Measurements from ENCODE around the gene OLFM1.
"Not testable (repeated sequence)": the region's sequence is repeated elsewhere in the genome, so short reads cannot be mapped to it uniquely, and the experiment has no call there.

The OLFM1 gene

GRCh38 chr9:135157856-135158563, 70.5 kb downstream of the OLFM1 start:
- no peak for FAIRE-seq

GRCh38 chr9:135158564-135158937, 71.1 kb downstream of the OLFM1 start:
- no peak for FAIRE-seq

- no peak for FAIRE-seq
These were observed 72.3 kb downstream of the OLFM1 start for GRCh38 chr9:135159801-135160200.

GRCh38 chr9:135160862-135161261, 73.4 kb downstream of the OLFM1 start:
- FAIRE-seq, result no peak

GRCh38 chr9:135162599-135162998, 75.1 kb downstream of the OLFM1 start:
- FAIRE-seq, result not testable (repeated sequence)

- FAIRE-seq, result no peak
These were observed 75.7 kb downstream of the OLFM1 start for GRCh38 chr9:135163023-135163780.

- FAIRE-seq, result no peak
These were observed 76.6 kb downstream of the OLFM1 start for GRCh38 chr9:135164036-135164435.

GRCh38 chr9:135165003-135165711, 77.7 kb downstream of the OLFM1 start:
- FAIRE-seq, result no peak

- no peak for FAIRE-seq
These were observed 78.5 kb downstream of the OLFM1 start for GRCh38 chr9:135165756-135166519.

- FAIRE-seq, result no peak
These were observed 79.1 kb downstream of the OLFM1 start for GRCh38 chr9:135166565-135166964.

GRCh38 chr9:135167356-135167755, 79.9 kb downstream of the OLFM1 start:
- FAIRE-seq, result no peak

- no peak for FAIRE-seq
These were observed 80.6 kb downstream of the OLFM1 start for GRCh38 chr9:135167849-135168655.

GRCh38 chr9:135169709-135170226, 82.3 kb downstream of the OLFM1 start:
- no peak for FAIRE-seq

GRCh38 chr9:135170535-135170934, 83.1 kb downstream of the OLFM1 start:
- no peak for FAIRE-seq

All from A204.1 (cell line).